Thymus (tissue), 11 donors: ENCODE measurements around the gene GPS1. TPM values are rescaled to one million over a fixed set of nuclear protein-coding genes. Genes with fewer than 3 reads are reported as not detected.

Source experiments
- DNase-seq, 9 donors: peaks; one replicate each; pipeline ENCODE4 v3.0.0-alpha.2; 2013; ENCODE audit warnings: low spot score in 9 of 9, low read depth in 6 of 9, missing footprints in 1 of 9
- H3K27ac ChIP-seq, 2 donors: one replicate each; pipeline ENCODE4 v1.5.1; 2013; ENCODE audit warnings: control low read depth in 1 of 2, low read depth in 1 of 2, low read length in 1 of 2, mild to moderate bottlenecking in 1 of 2, moderate library complexity in 1 of 2
- H3K27me3 ChIP-seq, 2 donors: one replicate each; pipeline ENCODE4 v1.5.1; 2013; ENCODE audit warnings: low read length in 1 of 2; ENCODE audit not compliant: control insufficient read depth in 2 of 2, insufficient read depth in 1 of 2
- H3K36me3 ChIP-seq, 2 donors: one replicate each; pipeline ENCODE4 v1.5.1; 2013; ENCODE audit warnings: low read length in 1 of 2, mild to moderate bottlenecking in 1 of 2, moderate library complexity in 1 of 2; ENCODE audit not compliant: control insufficient read depth in 2 of 2, insufficient read depth in 2 of 2
- H3K4me1 ChIP-seq, 2 donors: one replicate each; pipeline ENCODE4 v1.5.1; 2013; ENCODE audit warnings: low read length in 2 of 2; ENCODE audit not compliant: control insufficient read depth in 2 of 2, insufficient read depth in 2 of 2
- H3K4me3 ChIP-seq, 2 donors: one replicate each; pipeline ENCODE4 v1.5.1; 2013; ENCODE audit warnings: low read length in 2 of 2, control low read depth in 1 of 2, mild to moderate bottlenecking in 1 of 2
- H3K9me3 ChIP-seq, 2 donors: one replicate each; pipeline ENCODE4 v1.5.1; 2013; ENCODE audit warnings: low read length in 1 of 2, mild to moderate bottlenecking in 1 of 2; ENCODE audit not compliant: control insufficient read depth in 2 of 2, insufficient read depth in 1 of 2
- WGBS: extraction: QIAGEN DNeasy Blood & Tissue Kit; methylation state at CpG from one replicate; pipeline ENCODE4 v1.1.7; 2013; 5-methylcytosine and 5-hydroxymethylcytosine counted together
- polyA plus RNA-seq: library from polyadenylated mRNA; stranded (reverse); fragments of 200-250 nt; gene quantifications from one replicate; pipeline ENCODE4 v1.2.3, GENCODE V29; 2013
- total RNA-seq: library from RNA; stranded (reverse); fragments of 120-200 nt; gene quantifications from one replicate; pipeline ENCODE4 v1.2.4, GENCODE V29; 2013
- donor health status: healthy.

The GPS1 gene
- total and polyA plus RNA-seq, 2 donors: 75.8 to 98.3 TPM

DNA sequence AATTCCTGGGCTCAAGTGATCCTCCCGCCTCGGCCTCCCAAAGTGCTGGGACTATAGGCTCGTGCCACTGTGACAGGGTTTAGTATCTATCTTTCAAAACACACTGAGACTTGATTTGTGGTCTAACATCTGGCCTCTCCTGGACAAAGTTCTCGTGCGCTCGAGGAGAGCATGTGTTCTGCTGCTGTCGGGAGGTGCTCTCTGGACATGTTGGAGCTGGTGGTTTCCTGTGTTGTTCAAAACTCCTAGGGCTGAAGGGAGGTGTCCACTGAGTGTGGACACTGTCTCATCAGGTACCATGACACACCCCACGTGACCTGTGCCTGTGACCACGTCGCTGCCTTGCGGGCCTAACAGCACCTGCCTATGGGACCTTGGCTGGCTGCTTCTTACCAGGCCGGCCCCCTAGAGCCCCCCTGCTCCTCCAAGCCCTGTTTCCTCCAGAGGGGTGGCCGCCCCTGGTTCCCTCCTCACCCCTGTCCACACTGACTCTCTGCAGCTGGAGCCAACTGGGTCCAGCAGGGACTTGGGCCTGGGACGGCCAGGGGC lies 5.7 kb upstream of the GPS1 start:
- Histone ChIP-seq H3K27me3 (no peaks in the 10 kb centered on the region), H3K27ac (no peak overlapping the region), H3K9me3 (no peaks in the 10 kb centered on the region), H3K36me3 (peaks cover 16 to 25% of the 10 kb centered on the region in 2 donors), H3K4me1 (peaks cover 4 to 8% of the 10 kb centered on the region in 2 donors), H3K4me3 (no peak overlapping the region)
- DNase-seq: no peak
- WGBS: 94% methylated on average over 14 of the region's 14 CpGs

DNA sequence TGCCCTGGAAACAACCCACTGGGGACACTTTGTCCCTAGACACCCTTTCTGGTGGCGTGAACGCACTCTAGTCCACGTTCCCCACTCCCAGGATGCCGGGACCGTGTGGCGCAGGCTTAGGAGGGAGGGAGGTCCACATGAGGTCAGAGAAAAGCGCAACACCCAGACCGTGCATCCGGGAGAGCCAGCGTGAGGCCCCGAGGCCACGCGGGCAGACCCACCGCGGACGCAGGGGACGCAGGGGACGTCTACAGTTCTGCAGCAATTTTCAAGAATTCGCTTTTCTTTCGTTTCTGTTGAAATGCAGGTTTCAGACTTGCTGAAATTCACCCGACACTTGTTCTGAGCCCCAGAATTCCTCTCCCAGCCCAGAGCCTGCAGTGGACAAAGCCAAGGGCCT lies 4.8 kb upstream of the GPS1 start:
- Histone ChIP-seq H3K4me3 (no peak overlapping the region), H3K4me1 (peaks cover 6 to 8% of the 10 kb centered on the region in 2 donors), H3K9me3 (no peaks in the 10 kb centered on the region), H3K27me3 (no peaks in the 10 kb centered on the region), H3K36me3 (peaks cover 16 to 25% of the 10 kb centered on the region in 2 donors), H3K27ac (no peak overlapping the region)
- 97% methylated on average over 21 of the region's 21 CpGs for WGBS
- DNase-seq: no peak

DNA sequence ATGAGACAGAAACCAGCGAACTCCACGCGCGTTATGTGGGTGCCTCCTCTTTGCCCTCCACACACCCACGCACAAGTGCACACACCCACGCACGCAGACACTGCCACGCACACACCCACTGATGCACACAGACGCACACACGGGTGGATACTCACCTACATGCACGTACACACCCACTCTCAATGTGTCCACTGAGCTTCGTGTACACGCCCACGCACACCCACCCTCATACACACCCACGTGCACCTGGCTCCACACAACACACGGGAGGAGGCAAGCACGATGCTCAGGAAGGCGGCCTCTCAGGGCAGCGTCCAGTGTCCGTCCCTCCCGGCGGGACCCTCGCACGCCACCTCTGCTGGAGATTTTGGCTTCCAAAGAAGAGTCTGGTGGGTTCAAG lies 4.3 kb upstream of the GPS1 start:
- Histone ChIP-seq H3K4me3 (no peak overlapping the region), H3K27me3 (no peaks in the 10 kb centered on the region), H3K9me3 (no peaks in the 10 kb centered on the region), H3K4me1 (peaks cover 7 to 11% of the 10 kb centered on the region in 2 donors), H3K27ac (no peak overlapping the region), H3K36me3 (peaks cover 16 to 25% of the 10 kb centered on the region in 2 donors)
- no peak for DNase-seq
- WGBS: 94% methylated on average over 24 of the region's 24 CpGs

DNA sequence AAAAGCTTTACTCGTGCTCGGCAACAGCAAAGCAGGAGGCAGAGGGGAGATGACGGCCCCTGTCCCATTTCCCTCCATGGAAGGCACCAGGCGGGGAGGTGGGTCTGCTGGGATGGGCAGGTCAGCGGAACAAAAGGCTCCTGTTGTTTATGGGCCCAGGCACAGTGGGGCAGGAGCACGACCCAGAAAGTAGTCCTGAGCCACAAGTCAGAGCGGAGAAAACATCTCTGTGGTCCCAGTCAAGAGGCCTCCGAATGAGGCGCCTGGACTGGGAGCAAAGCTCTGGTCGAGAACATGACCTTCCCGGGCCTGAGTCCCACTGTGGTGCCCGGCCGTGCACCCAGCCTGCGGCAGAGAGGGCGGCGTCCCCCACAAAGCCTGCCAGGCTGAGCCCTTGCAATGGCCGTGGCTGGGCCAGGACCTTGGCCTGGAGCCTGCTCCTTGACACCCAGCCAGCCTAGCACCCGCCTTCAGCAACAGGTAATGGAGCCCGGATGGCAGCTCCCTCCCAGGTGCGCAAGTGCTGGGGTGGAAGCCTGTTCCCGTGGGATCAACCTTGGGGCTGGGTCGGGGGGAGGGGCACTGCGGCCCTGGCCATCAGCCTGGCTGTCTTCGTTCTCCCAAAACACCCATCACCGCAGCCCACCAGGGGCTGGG lies 3.7 kb upstream of the GPS1 start:
- Histone ChIP-seq H3K27me3 (no peaks in the 10 kb centered on the region), H3K9me3 (no peaks in the 10 kb centered on the region), H3K4me1 (peaks cover 14 to 18% of the 10 kb centered on the region in 2 donors), H3K4me3 (no peak overlapping the region), H3K27ac (no peak overlapping the region), H3K36me3 (peaks cover 16 to 25% of the 10 kb centered on the region in 2 donors)
- no peak for DNase-seq
- 98% methylated on average over 25 of the region's 25 CpGs for WGBS

DNA sequence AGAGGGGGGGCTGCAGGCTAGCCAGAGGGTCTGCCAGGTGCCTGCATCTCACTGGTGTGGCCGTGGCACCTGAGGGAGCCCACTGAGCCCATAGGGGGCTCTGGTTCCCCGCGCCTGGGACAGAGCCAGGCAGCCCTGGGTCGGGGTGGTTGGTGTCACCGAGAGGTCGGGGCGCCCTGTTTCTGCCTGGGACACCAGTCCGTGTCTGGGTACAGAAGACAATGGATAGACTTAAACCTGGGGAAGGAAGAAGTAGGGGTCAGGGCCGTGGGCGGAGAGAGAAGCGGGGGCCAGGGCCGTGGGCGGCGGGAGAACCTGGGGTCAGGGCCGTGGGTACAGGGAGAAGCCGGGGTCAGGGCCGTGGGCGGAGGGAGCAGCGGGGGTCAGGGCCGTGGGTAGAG lies 3.1 kb upstream of the GPS1 start:
- Histone ChIP-seq H3K27me3 (no peaks in the 10 kb centered on the region), H3K36me3 (peaks cover 19 to 28% of the 10 kb centered on the region in 2 donors), H3K4me1 (peaks cover 16 to 22% of the 10 kb centered on the region in 2 donors), H3K9me3 (no peaks in the 10 kb centered on the region), H3K27ac (no peak overlapping the region), H3K4me3 (no peak overlapping the region)
- 93% methylated on average over 20 of the region's 20 CpGs for WGBS
- no peak for DNase-seq

DNA sequence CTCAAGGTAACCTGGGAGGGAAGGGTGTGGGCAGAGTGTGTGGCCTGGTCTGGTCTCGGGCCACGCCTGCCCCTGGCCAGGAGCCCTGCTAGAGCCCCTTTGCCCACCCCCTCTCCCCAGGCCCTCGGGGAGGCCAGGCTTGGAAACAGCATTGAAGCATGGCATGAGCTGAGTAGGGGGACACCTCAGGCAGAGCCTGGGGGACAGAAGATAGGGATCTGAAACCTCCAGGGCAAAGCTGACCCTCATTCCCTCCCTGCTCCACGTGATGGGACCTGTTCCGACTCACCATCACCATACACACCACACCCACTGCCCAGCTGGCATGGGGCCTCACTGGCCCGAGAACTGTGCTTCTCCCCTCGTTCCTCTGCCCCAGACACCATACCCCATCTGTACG lies 2.6 kb upstream of the GPS1 start:
- Histone ChIP-seq H3K9me3 (no peaks in the 10 kb centered on the region), H3K4me1 (peaks cover 16 to 22% of the 10 kb centered on the region in 2 donors), H3K36me3 (peaks cover 23 to 33% of the 10 kb centered on the region in 2 donors), H3K4me3 (no peak overlapping the region), H3K27me3 (no peaks in the 10 kb centered on the region), H3K27ac (no peak overlapping the region)
- WGBS: 96% methylated on average over 8 of the region's 8 CpGs
- DNase-seq: no peak

DNA sequence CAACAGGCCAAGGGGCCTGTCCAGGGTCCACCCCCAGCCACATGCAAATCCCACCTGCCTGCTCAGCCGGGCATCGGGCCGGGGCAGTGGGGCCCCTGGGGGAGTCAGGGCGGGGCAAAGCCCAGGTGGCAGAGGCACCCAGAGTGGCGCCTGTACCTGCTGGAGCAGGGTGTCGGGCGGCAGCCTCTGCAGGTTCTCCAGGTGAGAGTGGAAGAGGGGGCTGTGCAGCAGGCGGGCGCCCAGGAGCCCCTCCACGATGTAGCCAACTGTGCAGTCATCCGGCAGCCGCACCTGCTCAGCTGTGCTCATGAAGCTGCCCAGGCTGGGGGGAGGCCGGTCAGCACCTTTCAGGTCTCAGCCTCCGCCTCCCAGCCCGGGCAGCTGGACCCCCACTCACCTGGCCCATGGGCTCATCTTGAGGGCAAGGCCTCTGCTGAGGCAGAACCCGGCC lies 2.2 kb upstream of the GPS1 start:
- H3K4me1 ChIP-seq: peaks cover 16 to 22% of the 10 kb centered on the region in 2 donors
- no peaks in the 10 kb centered on the region for H3K27me3 ChIP-seq
- no peak overlapping the region for H3K4me3 ChIP-seq
- no peak for DNase-seq
- H3K36me3 ChIP-seq: peaks cover 27 to 38% of the 10 kb centered on the region in 2 donors
- 98% methylated on average over 16 of the region's 16 CpGs for WGBS
- no peaks in the 10 kb centered on the region for H3K9me3 ChIP-seq
- no peak overlapping the region for H3K27ac ChIP-seq

DNA sequence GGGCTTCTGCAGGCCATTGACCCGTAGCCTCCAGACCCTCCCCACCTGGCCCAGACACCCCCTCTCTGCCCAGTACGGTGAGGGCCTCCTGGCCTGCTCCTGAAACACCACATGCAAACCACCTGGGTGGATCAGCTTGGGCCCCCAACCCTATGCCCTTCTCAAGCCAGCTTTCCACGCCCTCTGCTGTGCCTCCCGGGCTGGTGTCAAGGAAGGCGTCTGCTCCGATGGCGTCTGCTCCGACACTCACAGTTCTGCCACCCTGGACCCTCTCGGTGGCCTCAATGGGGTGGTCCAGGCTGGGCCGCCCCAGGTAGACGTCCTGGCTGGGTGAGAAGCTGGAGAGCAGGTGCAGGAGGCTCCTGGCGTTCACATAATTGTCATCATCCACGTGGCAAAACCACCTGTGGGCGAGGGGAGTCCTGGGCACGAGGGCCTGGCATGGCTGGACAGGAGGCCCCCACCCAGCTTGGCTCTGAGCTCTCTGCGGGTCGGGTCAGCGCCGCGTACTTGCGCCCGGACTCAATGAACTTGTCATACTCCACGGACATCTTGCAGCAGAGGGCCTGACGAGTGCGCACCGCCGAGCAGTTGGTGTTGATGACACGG lies 1.4 kb upstream of the GPS1 start:
- no peak for DNase-seq
- Histone ChIP-seq H3K4me3 (peak overlapping the region in 1 of 2 donors; percentile 42), H3K4me1 (peaks cover 16 to 22% of the 10 kb centered on the region in 2 donors), H3K27ac (no peak overlapping the region), H3K9me3 (no peaks in the 10 kb centered on the region), H3K36me3 (peaks cover 34 to 45% of the 10 kb centered on the region in 2 donors), H3K27me3 (no peaks in the 10 kb centered on the region)
- WGBS: 95% methylated on average over 28 of the region's 28 CpGs
